Liver (tissue), 9 donors: ENCODE data around the gene SFXN5. TPM values are rescaled to one million over a fixed set of nuclear protein-coding genes. Genes with fewer than 3 reads are reported as not detected.

Experiments
- DNase-seq: peaks from one replicate; pipeline ENCODE4 v3.0.0-alpha.2; 2017; ENCODE audit warnings: low spot score
- H3K27ac ChIP-seq, 2 donors: one replicate each; pipeline ENCODE4 v1.7.0; 2013; ENCODE audit warnings: inconsistent platforms in 2 of 2, low read length in 2 of 2, control low read depth in 1 of 2, low read depth in 1 of 2, mild to moderate bottlenecking in 1 of 2
- H3K27me3 ChIP-seq, 4 donors: one replicate each; pipeline versions ENCODE4 v1.6.1 to v1.7.0; 2013; ENCODE audit warnings: low read length in 3 of 4, inconsistent platforms in 1 of 4, mild to moderate bottlenecking in 1 of 4, moderate library complexity in 1 of 4; ENCODE audit not compliant: control insufficient read depth in 4 of 4, insufficient read depth in 4 of 4
- H3K36me3 ChIP-seq, 4 donors: one replicate each; pipeline versions ENCODE4 v1.6.1 to v1.7.0; 2013; ENCODE audit warnings: low read length in 3 of 4, mild to moderate bottlenecking in 3 of 4, low read depth in 1 of 4, moderate library complexity in 1 of 4; ENCODE audit not compliant: control insufficient read depth in 4 of 4, insufficient read depth in 3 of 4
- H3K4me1 ChIP-seq, 4 donors: one replicate each; pipeline versions ENCODE4 v1.6.1 to v1.7.0; 2013; ENCODE audit warnings: low read length in 3 of 4, mild to moderate bottlenecking in 3 of 4, moderate library complexity in 1 of 4; ENCODE audit not compliant: control insufficient read depth in 4 of 4, insufficient read depth in 4 of 4
- H3K4me3 ChIP-seq, 3 donors: one replicate each; pipeline versions ENCODE4 v1.6.1 to v1.7.0; 2013; ENCODE audit warnings: low read length in 3 of 3, control low read depth in 1 of 3, low read depth in 1 of 3, mild to moderate bottlenecking in 1 of 3
- H3K9ac ChIP-seq, 2 donors: one replicate each; pipeline ENCODE4 v1.7.0; 2013; ENCODE audit warnings: low read length in 2 of 2, mild to moderate bottlenecking in 2 of 2, moderate library complexity in 2 of 2, control low read depth in 1 of 2, low read depth in 1 of 2
- H3K9me3 ChIP-seq, 4 donors: one replicate each; pipeline versions ENCODE4 v1.6.1 to v1.7.0; 2013; ENCODE audit warnings: low read length in 3 of 4; ENCODE audit not compliant: control insufficient read depth in 4 of 4
- FOXA1 ChIP-seq: IDR thresholded peaks from 2 replicates; pipeline ENCODE4 v1.6.1; 2016; ENCODE audit warnings: antibody characterized with exemption
- FOXA2 ChIP-seq: IDR thresholded peaks from 2 replicates; pipeline ENCODE4 v1.6.1; 2016; ENCODE audit warnings: antibody characterized with exemption
- GABPA ChIP-seq, 2 donors: IDR thresholded peaks in 1 of 2; conservative IDR thresholded peaks in 1 of 2; 2 replicates each; pipeline ENCODE4 v1.6.1; 2016; ENCODE audit warnings: antibody characterized with exemption in 2 of 2, mild to moderate bottlenecking in 1 of 2, moderate library complexity in 1 of 2
- HNF4G ChIP-seq: IDR thresholded peaks from 2 replicates; pipeline ENCODE4 v1.6.1; 2016; ENCODE audit warnings: antibody characterized with exemption
- NR2F2 ChIP-seq: IDR thresholded peaks from 2 replicates; pipeline ENCODE4 v1.6.1; 2016; ENCODE audit warnings: antibody characterized with exemption
- RAD21 ChIP-seq, 2 donors: IDR thresholded peaks; 2 replicates each; pipeline ENCODE4 v1.6.1; 2016; ENCODE audit warnings: antibody characterized with exemption in 2 of 2, mild to moderate bottlenecking in 2 of 2
- SP1 ChIP-seq: IDR thresholded peaks from 2 replicates; pipeline ENCODE4 v1.6.1; 2018; ENCODE audit warnings: antibody characterized with exemption, mild to moderate bottlenecking
- TAF1 ChIP-seq: conservative IDR thresholded peaks from 2 replicates; pipeline ENCODE4 v1.6.1; 2016; ENCODE audit warnings: antibody characterized with exemption, mild to moderate bottlenecking
- YY1 ChIP-seq: IDR thresholded peaks from 2 replicates; pipeline ENCODE4 v1.6.1; 2016; ENCODE audit warnings: antibody characterized with exemption, mild to moderate bottlenecking
- WGBS: extraction: QIAGEN DNeasy Blood & Tissue Kit; methylation state at CpG from one replicate; pipeline ENCODE4 v1.1.7; 2013; 5-methylcytosine and 5-hydroxymethylcytosine counted together
- polyA plus RNA-seq, 2 donors: library from polyadenylated mRNA; stranded (reverse) in 1 of 2; unstranded in 1 of 2; fragments of 200-250 nt in 1 of 2; fragments of >200 nt in 1 of 2; fragmentation: Nextera tagmentation in 1 of 2; extraction: Ambion mirVana in 1 of 2; gene quantifications; one replicate each; pipeline versions ENCODE4 v1.2.1 to v1.2.3, GENCODE V29; 2013 to 2015
- total RNA-seq, 2 donors: library from RNA; depleted of rRNA; stranded (reverse); fragments of >200 nt; gene quantifications; one replicate each; pipeline ENCODE4 v1.2.3, GENCODE V29; 2014
- TF ChIP-seq, protein P1 (sequence below): IDR thresholded peaks from 2 replicates; pipeline ENCODE4 v1.6.1; 2016; ENCODE audit warnings: antibody characterized with exemption
- TF ChIP-seq, protein P2 (sequence below): fragments of 150-350 bp; IDR thresholded peaks from 2 replicates; pipeline ENCODE4 v1.5.1; 2017; ENCODE audit warnings: improper control_type of control experiment, low read depth, low read length; ENCODE audit not compliant: missing input control
- TF ChIP-seq, protein P3 (sequence below): IDR thresholded peaks from 2 replicates; pipeline ENCODE4 v1.6.1; 2016; ENCODE audit warnings: antibody characterized with exemption
- donor health status: healthy.
- donor health status: healthy.
- donor health status: healthy.
- donor health status: healthy.
- donor health status: healthy.

SFXN5 gene
- total and polyA plus RNA-seq, 4 donors, result 23.3 to 58.2 (median 29.5) TPM

DNA sequence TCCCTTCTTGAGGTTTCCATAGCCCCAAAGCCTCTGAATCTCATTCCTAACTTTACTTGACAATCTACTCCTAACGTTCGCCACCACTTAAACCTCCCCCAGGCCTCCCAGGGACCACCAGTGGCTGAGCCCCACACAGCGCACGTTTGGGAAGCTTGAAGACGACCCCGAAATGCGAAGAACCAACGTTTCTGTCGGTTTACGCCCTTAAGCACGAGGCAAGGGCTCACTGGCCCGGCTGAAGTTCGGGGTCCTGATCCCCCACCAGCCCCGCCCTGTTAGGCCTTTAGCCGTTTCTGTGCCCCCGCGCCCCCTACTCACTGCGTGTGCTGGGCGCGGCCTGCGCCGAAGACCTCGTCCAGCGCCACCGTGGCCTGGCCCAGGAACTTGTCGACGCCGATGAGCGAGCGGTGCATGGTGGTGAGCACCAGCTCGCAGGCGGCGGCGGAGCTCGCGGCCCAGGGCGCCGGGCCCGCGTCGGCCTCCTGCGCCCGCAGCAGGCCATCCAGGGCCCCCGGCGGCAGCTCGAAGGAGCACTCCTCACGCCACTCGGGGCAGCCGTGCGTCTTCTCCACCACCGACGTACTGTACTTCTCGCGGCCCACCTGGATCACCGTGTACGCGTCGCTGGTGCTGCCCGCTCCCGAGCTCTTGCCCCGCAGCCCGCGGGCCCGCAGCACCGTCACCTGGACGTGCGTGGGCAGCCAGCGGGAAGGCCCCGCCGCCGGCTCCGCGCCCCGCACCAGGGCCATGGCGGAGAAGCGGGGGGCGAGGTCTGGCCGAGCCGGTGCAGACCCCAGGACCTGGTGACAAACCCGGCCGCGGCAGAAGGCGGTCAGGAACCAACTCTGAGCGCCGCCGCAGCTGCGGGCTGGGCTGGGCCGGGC is 40.8 kb upstream of the SFXN5 start:
- Histone ChIP-seq H3K9ac (peak overlapping the region; percentile 47 to 70), H3K4me3 (peak overlapping the region; percentile 56 to 87 (median 64)), H3K27me3 (no peaks in the 10 kb centered on the region), H3K36me3 (no peaks in the 10 kb centered on the region), H3K4me1 (peaks cover 2 to 13% (median 11%) of the 10 kb centered on the region in 4 donors), H3K27ac (peak overlapping the region; percentile 15 to 64), H3K9me3 (no peaks in the 10 kb centered on the region)
- no peak for TF ChIP-seq RAD21 (IDR thresholded peaks at IDR 0.05)
- TF ChIP-seq, protein P1, sequence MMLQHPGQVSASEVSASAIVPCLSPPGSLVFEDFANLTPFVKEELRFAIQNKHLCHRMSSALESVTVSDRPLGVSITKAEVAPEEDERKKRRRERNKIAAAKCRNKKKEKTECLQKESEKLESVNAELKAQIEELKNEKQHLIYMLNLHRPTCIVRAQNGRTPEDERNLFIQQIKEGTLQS, result no peak
- TF ChIP-seq YY1, result no peak
- no peak for TF ChIP-seq FOXA2
- TF ChIP-seq HNF4G, result no peak
- TF ChIP-seq SP1, result no peak
- no peak for DNase-seq
- 14% methylated on average over 88 of the region's 88 CpGs for WGBS

DNA sequence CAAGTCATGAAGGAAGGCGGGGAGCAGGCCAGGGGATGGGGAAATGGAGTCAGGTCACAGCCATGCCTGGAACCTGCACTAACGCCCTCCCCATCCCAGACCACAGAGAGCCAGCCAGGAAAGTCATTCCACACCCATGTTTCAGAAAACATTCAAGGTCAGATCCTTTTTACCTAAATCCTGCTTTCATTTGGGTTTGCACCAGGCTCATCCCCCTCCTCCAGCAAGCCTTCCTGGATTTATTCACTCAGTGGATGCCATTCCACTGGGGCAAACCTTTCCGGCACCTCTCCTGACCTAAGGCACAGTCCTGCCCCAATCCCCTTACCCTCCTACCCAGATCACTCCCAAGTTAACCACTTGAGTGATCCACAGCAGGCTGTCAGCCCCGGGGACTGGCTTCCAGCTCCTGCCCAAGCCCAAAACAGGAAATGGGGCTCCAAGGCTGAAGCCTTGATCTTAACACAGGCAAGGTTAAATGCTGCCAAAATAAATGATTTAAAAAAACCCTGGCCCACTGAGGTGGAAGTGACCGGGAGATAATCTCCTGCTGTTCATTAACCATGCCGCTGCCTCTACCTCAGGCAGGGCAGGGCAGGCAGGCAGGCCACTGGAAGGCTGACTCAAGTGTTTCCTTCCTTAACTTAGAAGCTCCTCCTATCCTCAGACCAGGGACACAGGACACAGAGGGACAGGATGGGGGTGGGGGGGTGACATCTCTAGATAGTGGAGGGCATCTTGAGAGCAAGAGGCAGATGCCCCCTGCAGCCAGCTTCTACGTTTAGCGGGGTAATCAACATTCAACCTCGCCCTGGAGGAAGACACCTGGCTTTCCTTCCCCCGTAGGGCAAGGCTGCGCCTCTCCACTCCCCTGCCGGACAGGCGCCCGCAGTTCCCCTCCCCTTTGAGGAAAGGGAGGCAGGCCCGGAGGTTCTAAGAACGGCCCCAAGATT is 39.8 kb upstream of the SFXN5 start:
- peak overlapping the region in 1 of 2 donors; percentile 47 for H3K9ac ChIP-seq
- no peak for DNase-seq
- peaks cover 2 to 13% (median 11%) of the 10 kb centered on the region in 4 donors for H3K4me1 ChIP-seq
- H3K27me3 ChIP-seq, result no peaks in the 10 kb centered on the region
- WGBS, result 61% methylated on average over 16 of the region's 16 CpGs
- H3K27ac ChIP-seq, result peak overlapping the region; percentile 15 to 64
- H3K36me3 ChIP-seq, result no peaks in the 10 kb centered on the region
- TF ChIP-seq, protein P2, sequence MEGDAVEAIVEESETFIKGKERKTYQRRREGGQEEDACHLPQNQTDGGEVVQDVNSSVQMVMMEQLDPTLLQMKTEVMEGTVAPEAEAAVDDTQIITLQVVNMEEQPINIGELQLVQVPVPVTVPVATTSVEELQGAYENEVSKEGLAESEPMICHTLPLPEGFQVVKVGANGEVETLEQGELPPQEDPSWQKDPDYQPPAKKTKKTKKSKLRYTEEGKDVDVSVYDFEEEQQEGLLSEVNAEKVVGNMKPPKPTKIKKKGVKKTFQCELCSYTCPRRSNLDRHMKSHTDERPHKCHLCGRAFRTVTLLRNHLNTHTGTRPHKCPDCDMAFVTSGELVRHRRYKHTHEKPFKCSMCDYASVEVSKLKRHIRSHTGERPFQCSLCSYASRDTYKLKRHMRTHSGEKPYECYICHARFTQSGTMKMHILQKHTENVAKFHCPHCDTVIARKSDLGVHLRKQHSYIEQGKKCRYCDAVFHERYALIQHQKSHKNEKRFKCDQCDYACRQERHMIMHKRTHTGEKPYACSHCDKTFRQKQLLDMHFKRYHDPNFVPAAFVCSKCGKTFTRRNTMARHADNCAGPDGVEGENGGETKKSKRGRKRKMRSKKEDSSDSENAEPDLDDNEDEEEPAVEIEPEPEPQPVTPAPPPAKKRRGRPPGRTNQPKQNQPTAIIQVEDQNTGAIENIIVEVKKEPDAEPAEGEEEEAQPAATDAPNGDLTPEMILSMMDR, result no peak
- TF ChIP-seq HNF4G (no peak), NR2F2 (peak; percentile 56), RAD21 (IDR thresholded peaks at IDR 0.05) (no peak)
- no peaks in the 10 kb centered on the region for H3K9me3 ChIP-seq
- peak overlapping the region in 2 of 3 donors; percentile 56 to 87 for H3K4me3 ChIP-seq

DNA sequence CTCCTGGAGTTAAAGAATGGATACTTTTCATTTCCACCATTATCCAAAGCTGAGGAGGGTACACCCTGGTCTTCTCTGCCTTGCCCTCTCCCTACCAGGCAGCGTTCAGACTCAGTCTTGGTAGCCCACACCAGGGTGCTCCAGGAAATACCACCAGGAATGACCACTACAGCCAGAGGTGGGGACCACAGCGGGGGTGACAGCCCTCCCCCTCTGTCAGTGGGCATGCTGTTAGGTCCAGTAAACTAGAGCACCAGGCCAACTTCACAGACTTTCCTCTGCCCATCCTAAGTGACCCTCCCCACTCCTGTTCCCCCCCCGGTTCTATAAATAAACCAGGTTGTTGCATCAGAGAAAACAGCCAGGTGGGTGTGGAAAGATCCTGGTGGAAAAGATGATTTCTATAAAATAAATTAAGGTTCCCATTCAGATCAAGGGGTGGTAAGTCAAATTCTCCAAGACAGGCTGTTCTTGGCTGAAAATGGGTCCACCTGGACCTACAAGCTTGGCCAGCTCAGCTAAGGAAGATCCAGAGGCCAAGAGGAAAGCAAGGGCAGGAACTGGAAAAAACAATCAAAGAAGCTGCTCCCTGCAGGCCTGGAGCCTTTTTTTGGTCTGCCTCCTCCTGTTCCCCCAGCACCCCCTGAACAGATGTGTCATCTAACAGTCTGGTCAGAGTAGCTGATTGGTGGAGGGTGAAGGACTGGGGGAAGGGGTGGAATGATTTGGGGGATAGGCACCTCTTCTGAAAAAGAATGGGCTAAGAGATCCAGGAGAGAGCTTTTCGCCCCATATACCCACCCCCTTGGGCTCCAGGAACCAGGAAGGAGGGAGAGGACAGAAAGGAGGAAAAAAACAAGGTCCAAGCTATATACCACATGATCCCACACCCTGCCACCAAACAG is 38.9 kb upstream of the SFXN5 start:
- Histone ChIP-seq H3K36me3 (no peaks in the 10 kb centered on the region), H3K9ac (no peak overlapping the region), H3K9me3 (no peaks in the 10 kb centered on the region), H3K4me1 (peaks cover 2 to 13% (median 11%) of the 10 kb centered on the region in 4 donors), H3K4me3 (no peak overlapping the region), H3K27ac (no peak overlapping the region), H3K27me3 (no peaks in the 10 kb centered on the region)
- TF ChIP-seq GABPA (IDR thresholded peaks at IDR 0.05 in 1 of 2, conservative IDR thresholded peaks at IDR 0.05 in 1 of 2), result no peak
- TF ChIP-seq, protein P3, sequence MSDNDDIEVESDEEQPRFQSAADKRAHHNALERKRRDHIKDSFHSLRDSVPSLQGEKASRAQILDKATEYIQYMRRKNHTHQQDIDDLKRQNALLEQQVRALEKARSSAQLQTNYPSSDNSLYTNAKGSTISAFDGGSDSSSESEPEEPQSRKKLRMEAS, result no peak
- no peak for TF ChIP-seq YY1
- no peak for TF ChIP-seq SP1
- TF ChIP-seq RAD21 (IDR thresholded peaks at IDR 0.05), result no peak
- no peak for TF ChIP-seq FOXA1
- TF ChIP-seq, protein P2, result no peak
- TF ChIP-seq TAF1, result no peak
- 91% methylated on average over 4 of the region's 4 CpGs for WGBS
- DNase-seq, result no peak
